Activated naive CD4-positive, alpha-beta T cell treated with anti-CD3 and anti-CD28 coated beads, Interleukin-2, amount 50 U/mL, for 72 hours (primary cell): ENCODE measurements around the gene PSRC1. TPM values are rescaled to one million over a fixed set of nuclear protein-coding genes. Genes with fewer than 3 reads are reported as not detected.

Experiments used
- ATAC-seq, 2 donors: fragments of 150-1000 bp; cut with Tn5 transposase; 2 replicates each; pipeline ENCODE4 v1.10.0; 2021; ENCODE audit warnings: mild to moderate bottlenecking in 2 of 2, moderate library complexity in 2 of 2
- DNase-seq, 2 donors: peaks; one replicate each; pipeline ENCODE4 v3.0.0; 2021 to 2022; ENCODE audit warnings: low spot score in 2 of 2
- H3K27ac Mint-ChIP-seq, 2 donors: one replicate each; pipeline ENCODE4 v1.8.0; 2022; ENCODE audit warnings: mild to moderate bottlenecking in 2 of 2, mixed read lengths in 2 of 2
- H3K36me3 Mint-ChIP-seq, 2 donors: one replicate each; pipeline ENCODE4 v1.8.0; 2022; ENCODE audit warnings: mixed read lengths in 2 of 2
- H3K9me3 Mint-ChIP-seq, 2 donors: one replicate each; pipeline ENCODE4 v1.8.0; 2022; ENCODE audit warnings: mixed read lengths in 2 of 2
- total RNA-seq, 2 donors: library from RNA; stranded (reverse); gene quantifications; one replicate each; pipeline ENCODE4 v1.2.3, GENCODE V29; 2022

Gene PSRC1
- total RNA-seq, 2 donors from 2014 or later: 20.5 to 23.9 TPM

GRCh38 chr1:109247401-109248365, 35.3 kb downstream of the PSRC1 start:
- H3K9me3 Mint-ChIP-seq: no peaks in the 10 kb centered on the region
- ATAC-seq: no peak
- no peak for DNase-seq
- no peaks in the 10 kb centered on the region for H3K36me3 Mint-ChIP-seq
- no peak overlapping the region for H3K27ac Mint-ChIP-seq

- Mint-ChIP-seq H3K27ac (no peak overlapping the region), H3K9me3 (no peaks in the 10 kb centered on the region), H3K36me3 (no peaks in the 10 kb centered on the region)
- ATAC-seq (no peak), DNase-seq (peak in 1 of 2 donors; percentile 26)
These were observed 36.8 kb downstream of the PSRC1 start for GRCh38 chr1:109246141-109246551.

- ATAC-seq: no peak
- Mint-ChIP-seq H3K9me3 (no peaks in the 10 kb centered on the region), H3K27ac (no peak overlapping the region), H3K36me3 (no peaks in the 10 kb centered on the region)
- DNase-seq: no peak
These were observed 38.9 kb downstream of the PSRC1 start for GRCh38 chr1:109243860-109244552.

GRCh38 chr1:109243221-109243620, 39.7 kb downstream of the PSRC1 start:
- ATAC-seq (no peak), DNase-seq (peak in 1 of 2 donors; percentile 41)
- Mint-ChIP-seq H3K9me3 (no peaks in the 10 kb centered on the region), H3K27ac (peak overlapping the region in 1 of 2 donors; percentile 14), H3K36me3 (no peaks in the 10 kb centered on the region)

- no peaks in the 10 kb centered on the region for H3K36me3 Mint-ChIP-seq
- DNase-seq: no peak
- no peaks in the 10 kb centered on the region for H3K9me3 Mint-ChIP-seq
- no peak for ATAC-seq
- H3K27ac Mint-ChIP-seq: peak overlapping the region; percentile 39 to 59
These were observed 40.6 kb downstream of the PSRC1 start for GRCh38 chr1:109242387-109242786.

GRCh38 chr1:109241841-109242345, 41.1 kb downstream of the PSRC1 start:
- Mint-ChIP-seq H3K36me3 (no peaks in the 10 kb centered on the region), H3K27ac (peak overlapping the region; percentile 39 to 59), H3K9me3 (no peaks in the 10 kb centered on the region)
- ATAC-seq: peak in 1 of 2 donors; percentile 5
- DNase-seq: no peak

GRCh38 chr1:109241344-109241743, 41.6 kb downstream of the PSRC1 start:
- no peak for DNase-seq
- Mint-ChIP-seq H3K9me3 (no peaks in the 10 kb centered on the region), H3K36me3 (no peaks in the 10 kb centered on the region), H3K27ac (peak overlapping the region; percentile 22 to 59)
- no peak for ATAC-seq

- DNase-seq (no peak), ATAC-seq (peak in 1 of 2 donors; percentile 34)
- Mint-ChIP-seq H3K9me3 (no peaks in the 10 kb centered on the region), H3K27ac (peak overlapping the region; percentile 22 to 59), H3K36me3 (peaks cover 0 to 8% of the 10 kb centered on the region in 2 donors)
These were observed 42.5 kb downstream of the PSRC1 start for GRCh38 chr1:109240158-109241152.

GRCh38 chr1:109239409-109240068, 43.4 kb downstream of the PSRC1 start:
- H3K27ac Mint-ChIP-seq: peak overlapping the region; percentile 40 to 58
- DNase-seq (no peak), ATAC-seq (peak; percentile 58 to 63)
- peaks cover 7 to 14% of the 10 kb centered on the region in 2 donors for H3K36me3 Mint-ChIP-seq
- no peaks in the 10 kb centered on the region for H3K9me3 Mint-ChIP-seq

- peak overlapping the region in 1 of 2 donors; percentile 22 for H3K27ac Mint-ChIP-seq
- ATAC-seq: no peak
These were observed 43.9 kb downstream of the PSRC1 start for GRCh38 chr1:109239047-109239408.

GRCh38 chr1:109238382-109238781, 44.6 kb downstream of the PSRC1 start:
- H3K36me3 Mint-ChIP-seq: peaks cover 7 to 14% of the 10 kb centered on the region in 2 donors
- no peak overlapping the region for H3K27ac Mint-ChIP-seq
- ATAC-seq (no peak), DNase-seq (no peak)
- no peaks in the 10 kb centered on the region for H3K9me3 Mint-ChIP-seq

More at GRCh38 chr1:109239047-109239408, 43.9 kb downstream of the PSRC1 start:
- DNase-seq: no peak
- no peaks in the 10 kb centered on the region for H3K9me3 Mint-ChIP-seq
- peaks cover 7 to 14% of the 10 kb centered on the region in 2 donors for H3K36me3 Mint-ChIP-seq

- Mint-ChIP-seq H3K9me3 (no peaks in the 10 kb centered on the region), H3K36me3 (peaks cover 7 to 14% of the 10 kb centered on the region in 2 donors), H3K27ac (no peak overlapping the region)
- DNase-seq (no peak), ATAC-seq (no peak)
These were observed 45.4 kb downstream of the PSRC1 start for GRCh38 chr1:109237512-109237911.

- peaks cover 7 to 14% of the 10 kb centered on the region in 2 donors for H3K36me3 Mint-ChIP-seq
- ATAC-seq (no peak), DNase-seq (no peak)
- no peak overlapping the region for H3K27ac Mint-ChIP-seq
- H3K9me3 Mint-ChIP-seq: no peaks in the 10 kb centered on the region
These were observed 47.8 kb downstream of the PSRC1 start for GRCh38 chr1:109235137-109235536.

- no peaks in the 10 kb centered on the region for H3K9me3 Mint-ChIP-seq
- no peak for ATAC-seq
- no peak for DNase-seq
- no peak overlapping the region for H3K27ac Mint-ChIP-seq
- peaks cover 7 to 12% of the 10 kb centered on the region in 2 donors for H3K36me3 Mint-ChIP-seq
These were observed 51.9 kb downstream of the PSRC1 start for GRCh38 chr1:109231066-109231465.
